Hematopoietic multipotent progenitor cell treated with erythropoietin and hydrocortisone succinate and interleukin-3 and kit ligand, for 17 days (in vitro differentiated cells): ENCODE results near the gene KCNMB2.
"Not testable (repeated sequence)": the region's sequence is repeated elsewhere in the genome, so short reads cannot be mapped to it uniquely, and the experiment has no call there.

Experiments
- DNase-seq: peaks from one replicate; pipeline ENCODE4 v3.0.0-alpha.2; 2015; ENCODE audit warnings: low spot score

KCNMB2 gene

DNA sequence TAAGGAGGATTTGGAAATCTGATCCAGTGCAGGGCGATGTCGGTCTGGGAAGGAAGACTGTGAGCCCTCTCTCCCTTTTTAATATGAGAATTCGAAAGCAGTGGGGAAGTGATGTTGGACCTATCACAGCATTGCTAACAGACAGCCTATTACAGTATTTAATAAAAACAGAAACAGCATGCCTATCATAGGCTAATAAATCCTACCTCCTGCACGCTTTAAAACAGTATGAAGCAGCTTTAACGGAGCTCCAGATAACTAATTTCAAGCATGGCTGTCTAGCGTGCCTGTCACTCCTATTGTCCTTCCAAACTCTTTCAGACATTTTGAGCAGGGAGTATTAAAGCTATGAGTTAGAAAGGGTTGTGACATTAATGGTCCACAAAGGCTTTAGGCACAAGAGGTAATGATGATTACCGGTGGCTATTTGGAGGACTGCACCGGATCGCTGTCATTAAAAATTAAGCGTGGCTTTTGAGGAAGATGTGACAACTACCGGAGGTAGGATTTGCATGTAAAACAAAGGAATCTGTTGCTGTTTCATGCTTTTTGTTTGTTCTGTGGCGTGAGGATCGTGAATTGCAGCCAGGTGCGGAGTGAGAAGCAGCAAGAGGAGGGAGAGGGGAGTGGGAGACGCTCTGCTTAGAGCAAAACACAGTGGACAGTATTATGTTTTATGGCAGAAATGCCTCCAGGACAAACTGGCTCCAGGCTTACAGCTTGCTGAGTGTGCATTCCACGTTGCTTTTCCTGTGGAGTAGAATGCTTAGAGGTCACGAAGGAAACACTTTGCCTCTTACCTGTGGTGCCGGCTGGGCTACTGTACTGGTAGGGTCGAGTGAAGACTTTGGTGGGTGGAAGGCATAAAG lies at the start of gene KCNMB2:
TSS of gene KCNMB2 (plus strand) at position 226 of the 869 bp plus-strand sequence.
- DNase-seq: no peak

DNA sequence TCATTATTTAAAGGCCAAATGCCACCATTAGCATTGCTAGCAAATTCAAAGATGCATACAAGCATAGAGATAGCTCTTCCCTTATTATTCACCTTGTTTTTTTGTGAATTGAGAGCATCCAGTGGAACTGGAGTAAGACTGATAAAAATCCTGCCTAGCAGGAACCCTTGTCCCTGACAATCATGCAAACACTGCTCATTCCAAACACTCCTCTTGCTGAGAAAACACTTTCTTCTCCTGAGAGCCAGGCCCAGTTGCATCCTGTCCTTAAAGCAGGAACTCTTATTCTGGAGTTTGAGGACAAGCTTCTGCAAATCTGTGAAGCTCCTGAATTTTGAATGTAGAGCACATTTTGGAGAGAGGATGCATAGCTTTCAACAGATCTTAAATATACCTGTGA lies 49.3 kb upstream of the KCNMB2 start:
- no peak for DNase-seq

DNA sequence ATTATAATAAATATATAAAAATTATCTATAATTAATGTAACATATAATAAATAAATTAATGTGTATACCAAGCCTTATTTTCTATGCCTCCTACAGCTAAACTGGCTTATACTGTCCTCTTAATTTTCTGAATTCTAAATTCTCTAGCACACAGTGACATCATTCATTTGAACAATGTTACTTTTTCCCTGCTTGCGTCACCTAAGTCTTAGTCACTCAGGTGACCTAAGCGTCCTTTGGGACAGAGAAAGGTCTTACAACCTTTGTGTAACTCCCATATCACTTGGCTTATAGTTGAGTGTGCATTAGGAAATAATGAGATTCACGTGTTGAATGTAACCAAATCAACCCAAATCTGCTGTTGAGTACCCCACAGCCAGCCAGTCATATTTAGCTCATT lies 48.5 kb upstream of the KCNMB2 start:
- DNase-seq: no peak

DNA sequence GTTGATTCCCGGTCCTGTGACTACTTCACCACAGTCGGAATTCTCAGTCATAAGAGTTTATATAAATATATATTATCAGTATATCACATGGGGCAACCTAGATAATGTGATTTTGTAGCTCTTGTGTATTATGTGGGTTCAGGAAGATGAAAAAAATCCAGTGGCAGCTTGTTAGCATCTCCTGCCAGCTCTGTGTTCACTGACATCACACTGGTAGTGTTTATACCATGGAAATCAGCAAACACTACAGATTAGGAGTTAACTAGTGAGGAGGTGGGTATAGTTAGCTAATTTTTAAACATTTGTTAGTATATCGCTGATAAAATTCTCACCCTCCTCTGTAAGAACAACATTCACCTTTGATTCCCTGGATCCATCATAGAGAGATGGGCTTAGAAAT lies 44.5 kb upstream of the KCNMB2 start:
- no peak for DNase-seq

DNA sequence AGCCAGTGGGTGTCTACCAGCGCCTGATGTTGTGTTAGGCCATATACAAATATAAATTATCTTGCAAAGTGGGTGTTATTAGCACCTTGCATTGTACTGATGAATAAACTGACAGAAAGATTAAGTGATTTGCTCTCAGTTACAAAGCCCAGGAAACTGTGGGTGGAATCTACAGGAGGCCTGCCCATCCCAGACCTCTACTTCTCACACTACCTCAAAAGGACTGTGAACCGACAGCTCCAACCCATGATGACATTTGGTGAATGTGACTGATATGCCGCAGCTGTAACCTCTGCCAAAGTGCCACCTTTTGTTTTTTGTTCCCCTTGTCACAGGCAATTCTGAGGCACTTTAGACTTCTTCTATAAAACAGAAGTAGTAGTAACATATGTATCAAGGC lies 43.7 kb upstream of the KCNMB2 start:
- DNase-seq: no peak

DNA sequence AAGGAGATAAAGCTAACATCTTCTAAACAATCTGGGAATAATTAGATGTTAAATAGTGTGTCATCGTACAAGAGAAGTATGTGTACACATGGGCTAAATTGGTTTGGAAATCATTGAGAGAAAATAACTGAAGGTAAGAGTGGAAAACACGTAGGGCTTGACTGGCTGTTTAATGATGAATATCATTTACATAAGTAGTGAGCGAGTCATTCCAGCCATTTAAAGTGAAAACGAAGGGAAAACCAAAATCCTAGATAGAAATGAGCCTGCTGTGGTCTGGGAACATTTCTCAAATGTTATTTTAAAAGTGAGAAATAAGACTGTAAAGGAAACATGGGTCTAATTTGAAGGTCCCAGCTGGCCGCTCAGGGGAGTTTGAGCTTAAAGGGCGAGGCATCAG lies 41.9 kb upstream of the KCNMB2 start:
- DNase-seq: no peak

DNA sequence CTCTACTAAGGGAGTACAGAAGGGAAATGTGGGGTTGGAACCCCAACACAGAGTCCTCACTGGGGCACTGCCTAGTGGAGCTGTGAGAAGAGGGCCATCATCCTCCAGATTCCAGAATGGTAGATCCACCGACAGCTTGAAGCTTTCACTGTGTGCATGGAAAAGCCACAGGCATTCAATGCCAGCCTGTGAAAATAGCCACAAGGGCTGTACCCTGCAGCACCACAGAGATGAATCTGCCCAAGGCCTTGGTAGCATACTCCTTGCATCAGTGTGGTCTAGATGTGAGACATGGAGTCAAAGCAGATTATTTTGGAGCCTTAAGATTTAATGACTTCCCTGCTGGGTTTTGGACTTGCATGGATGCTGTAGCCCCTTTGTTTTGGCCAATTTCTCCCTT lies 39.3 kb upstream of the KCNMB2 start:
- DNase-seq: no peak

DNA sequence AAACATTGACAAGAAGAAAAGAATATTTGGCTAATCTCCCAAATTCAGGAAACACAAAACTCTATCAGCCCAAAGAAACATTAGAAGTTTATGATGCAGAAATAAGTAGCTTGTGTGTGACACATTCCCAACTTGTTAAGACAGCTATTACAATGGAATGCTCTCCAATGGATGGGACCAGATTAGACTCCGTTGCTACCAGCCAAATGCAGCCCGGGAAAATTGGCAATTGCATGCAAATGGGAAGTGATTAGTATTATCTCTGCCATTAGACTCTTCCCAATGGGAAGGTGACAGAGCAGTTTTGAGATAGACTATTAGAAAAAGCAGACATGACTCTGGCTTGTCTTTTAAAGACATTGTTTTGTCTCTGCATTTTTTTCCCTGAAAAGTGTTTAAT lies 37.4 kb upstream of the KCNMB2 start:
- DNase-seq: no peak

DNA sequence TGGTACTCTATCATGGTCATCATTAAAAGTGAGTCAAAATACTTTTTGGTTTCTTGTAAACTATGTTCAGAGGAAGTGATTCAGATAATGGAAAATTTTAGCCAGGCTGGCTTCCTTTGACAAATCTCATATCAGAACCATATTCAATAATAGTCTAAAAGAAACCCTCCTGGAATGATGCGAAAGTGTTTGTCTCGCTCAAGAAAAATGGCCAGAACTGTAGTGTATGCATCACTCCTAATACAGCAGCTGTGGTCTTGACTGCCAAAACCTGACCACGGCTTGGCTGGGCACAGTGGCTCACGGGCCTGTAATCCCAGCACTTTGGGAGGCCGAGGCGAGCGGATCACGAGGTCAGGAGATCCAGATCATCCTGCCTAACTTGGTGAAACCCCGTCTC lies 35.6 kb upstream of the KCNMB2 start:
- DNase-seq: no peak

DNA sequence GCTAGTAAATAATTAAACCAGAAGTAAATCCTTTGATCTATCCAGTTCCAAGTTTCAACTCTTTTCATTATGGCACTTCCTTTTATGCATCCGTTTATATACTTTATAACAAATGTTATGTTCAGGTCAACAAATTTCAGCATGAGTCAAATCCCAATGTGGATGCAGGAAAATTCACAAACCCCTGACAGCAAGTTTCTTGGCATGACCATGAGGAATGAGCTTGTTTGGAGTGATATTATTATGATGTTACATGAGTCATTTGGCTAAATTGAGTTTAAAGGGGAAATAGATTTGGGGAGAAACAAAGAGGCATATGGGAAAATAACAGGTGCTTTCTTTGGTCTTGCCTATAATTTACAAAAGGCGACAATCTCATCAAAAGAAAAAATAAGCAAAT lies 32.1 kb upstream of the KCNMB2 start:
- no peak for DNase-seq

DNA sequence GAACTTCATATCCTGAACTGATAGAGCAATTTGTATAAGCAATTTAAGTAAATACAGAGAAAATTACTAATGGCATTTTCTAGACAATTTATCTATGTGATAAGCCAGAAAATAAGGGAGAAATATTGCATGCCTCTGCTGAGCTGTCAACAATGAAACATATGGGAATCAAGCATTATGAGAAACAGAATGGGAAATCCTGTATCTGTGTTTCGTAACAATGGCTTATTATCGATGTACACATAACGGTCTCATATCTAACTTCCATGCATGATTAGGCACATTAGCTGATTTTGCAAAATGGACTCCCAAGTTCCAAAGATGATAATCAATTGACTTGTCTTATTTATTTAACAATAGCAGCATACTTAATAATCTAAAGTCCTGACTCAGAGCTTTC lies 30.4 kb upstream of the KCNMB2 start:
- no peak for DNase-seq

DNA sequence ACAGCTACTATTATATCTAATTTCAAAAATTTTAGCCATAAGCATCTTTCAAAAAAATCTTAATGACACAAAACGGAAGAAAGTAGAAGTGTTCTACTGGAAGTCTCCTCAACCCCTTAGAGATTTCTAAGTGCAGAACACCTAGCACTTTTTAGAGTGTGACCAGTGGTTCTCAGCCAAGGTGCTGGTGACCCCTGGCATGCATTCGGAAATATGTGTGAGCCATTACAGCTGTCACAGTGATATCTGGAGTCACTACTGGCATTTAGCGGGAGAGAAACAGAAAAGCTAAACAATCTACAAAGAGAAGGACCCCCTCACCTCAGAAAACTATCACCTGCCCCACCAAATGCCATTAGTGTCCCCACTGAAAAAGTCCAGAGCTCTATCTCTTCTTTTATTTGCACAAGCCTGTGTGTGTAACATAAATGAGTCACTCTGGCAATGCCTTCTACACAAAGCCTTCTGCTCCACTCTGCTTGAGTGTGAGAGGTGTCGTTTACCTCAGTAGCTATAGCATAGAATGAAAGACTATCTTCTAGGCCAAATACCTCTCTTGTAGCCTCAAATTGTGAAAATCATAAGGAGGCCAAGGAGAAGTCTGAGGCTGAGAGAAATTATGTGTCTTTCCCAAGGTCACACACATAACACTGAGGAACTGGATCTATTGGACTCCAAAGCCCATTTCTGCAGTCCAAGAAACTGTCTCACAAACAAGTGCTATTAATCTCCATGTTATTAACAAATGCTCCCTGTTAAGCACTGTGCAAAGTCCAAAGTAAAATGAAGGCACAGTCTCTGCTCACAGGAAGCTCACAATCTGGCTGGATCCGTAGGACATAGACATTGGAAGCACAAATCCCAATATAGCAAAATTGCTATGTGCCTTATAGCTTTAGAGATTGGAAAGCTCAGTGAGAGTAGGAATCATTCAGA lies 28.5 kb upstream of the KCNMB2 start:
- DNase-seq: no peak

DNA sequence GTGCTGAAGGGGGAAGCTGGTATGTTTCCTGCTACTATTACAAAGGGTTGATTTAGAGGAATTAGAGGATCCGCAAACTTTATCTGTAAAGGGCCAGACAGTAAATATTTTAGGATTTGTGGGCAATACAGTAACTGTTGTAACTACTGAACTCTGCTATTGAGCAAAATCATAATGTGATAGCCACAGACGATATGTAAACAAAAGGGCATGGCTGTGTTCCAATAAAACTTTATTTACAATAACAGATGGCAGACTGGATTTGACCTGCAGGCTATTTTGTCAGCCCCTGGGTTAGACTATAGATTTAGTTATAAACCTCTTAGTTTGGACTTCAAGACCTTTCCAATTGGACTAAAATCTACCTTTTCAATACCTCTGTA lies 27.8 kb upstream of the KCNMB2 start:
- no peak for DNase-seq

DNA sequence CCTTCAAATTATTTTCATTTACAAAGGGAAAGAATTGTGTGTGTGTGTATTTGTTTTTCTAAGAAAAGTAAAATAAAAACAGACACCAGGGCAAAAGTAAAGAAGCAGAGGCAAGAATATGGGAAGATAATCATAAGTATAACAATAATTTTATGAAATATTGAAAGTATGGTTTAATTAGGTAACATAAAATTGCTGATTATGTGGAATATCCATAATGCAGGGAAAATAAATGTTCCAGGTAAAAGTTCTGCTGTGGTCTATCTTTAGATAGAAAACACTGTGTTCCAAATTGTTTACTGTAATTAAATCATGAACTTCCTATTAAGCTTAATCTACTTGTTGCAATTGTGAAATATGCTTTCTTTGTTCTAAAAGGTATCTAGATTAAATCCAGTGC lies 25.7 kb upstream of the KCNMB2 start:
- DNase-seq: no peak

DNA sequence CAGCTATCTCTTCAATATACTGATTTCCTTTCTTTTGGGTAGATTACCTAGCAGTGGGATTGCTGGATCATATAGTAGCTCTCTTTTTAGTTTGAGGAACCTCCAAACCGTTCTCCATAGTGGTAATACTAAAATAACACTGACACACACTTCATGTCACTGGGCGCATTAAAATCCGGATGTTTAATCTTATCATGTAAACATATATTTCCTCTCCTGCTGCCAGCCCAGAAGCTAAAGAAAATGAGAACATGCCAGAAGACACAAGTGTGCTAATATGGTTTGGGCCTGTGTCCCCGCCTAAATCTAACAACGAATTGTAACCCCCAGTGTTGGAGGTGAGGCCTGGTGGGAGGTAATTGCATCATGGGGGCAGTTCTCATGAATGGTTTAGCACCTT lies 23.6 kb upstream of the KCNMB2 start:
- DNase-seq: no peak

DNA sequence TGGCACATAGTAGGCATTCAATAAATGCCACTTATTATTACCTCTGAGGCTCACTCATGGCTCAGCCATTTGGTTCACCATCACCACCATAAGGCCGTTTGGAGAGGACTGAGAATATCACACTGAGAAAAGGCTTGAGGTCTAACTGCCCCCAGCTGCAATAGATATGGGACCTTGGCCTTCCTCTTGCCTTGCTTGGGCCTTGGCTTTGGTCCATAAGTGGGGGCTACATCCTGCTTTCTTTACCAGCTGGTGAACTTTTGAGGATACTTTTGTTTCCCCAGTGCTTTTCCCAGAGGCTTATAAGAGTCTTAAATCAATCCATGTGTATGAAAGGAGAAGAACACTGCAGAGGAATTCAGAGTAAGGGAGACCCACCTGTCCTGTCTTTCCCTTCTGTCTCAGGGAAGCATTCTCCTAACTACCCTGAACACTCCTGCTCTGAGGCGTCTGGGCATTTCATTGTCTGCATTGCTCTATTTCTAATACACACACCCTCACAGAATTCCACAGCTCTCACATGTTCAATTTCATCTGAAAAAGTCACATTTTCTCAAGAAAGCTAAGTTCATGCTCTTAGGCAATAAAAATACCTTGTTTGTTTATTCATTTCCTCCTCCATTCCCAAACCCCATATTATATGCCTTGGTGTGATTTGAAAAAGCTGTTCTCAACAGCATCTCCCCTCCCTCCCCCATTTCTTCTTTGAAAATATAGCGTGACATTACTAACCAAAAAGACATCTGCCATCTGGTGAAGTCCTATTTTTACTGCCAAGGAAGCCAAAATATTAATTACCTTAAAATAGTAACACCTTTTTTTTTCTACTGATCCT lies 22.5 kb upstream of the KCNMB2 start:
- DNase-seq: no peak

DNA sequence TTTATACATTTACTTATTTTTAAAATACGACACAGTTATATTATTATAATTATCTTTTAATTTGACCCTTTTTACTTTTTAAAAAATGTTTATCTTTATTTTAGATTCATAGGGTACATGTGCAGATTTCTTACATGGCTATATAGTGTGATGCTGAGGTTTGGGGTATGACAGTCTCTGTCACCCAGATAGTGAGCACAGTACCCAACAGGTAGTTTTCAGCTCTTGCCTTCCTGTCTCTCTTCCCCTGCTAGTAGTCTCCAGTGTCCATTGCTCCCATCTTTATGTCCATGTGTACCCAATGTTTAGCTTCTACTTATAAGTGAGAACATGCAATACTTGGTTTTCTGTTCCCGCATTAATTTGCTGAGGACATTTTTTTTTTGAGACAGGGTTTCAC lies 21.8 kb upstream of the KCNMB2 start:
- DNase-seq: no peak

DNA sequence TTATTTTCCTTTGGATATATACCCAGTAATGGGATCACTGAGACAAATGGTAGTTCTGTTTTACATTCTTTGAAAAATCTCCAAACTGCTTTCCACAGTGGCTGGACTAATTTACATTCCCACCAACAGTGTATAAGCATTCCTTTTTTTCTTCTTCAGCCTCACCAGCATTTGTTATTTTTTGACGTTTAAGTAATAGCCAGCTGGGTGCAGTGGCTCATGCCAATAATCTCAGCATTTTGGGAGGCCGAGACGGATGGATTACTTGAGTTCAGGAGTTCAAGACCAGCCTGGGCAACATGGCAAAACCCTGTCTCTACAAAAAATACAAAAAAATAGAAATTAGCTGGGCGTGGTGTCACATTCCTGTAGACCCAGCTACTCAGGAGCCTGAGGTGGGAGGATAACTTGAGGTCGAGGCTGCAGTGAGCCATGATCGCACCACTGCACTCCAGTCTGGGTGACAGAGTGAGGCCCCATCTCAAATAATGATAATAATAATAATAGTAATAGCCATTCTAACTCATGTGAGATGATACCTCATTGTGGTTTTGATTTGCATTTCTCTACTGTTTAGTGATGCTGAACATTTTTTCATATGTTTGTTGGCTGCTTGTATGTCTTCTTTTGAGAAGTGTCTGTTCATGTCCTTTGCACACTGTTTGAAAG lies 21.0 kb upstream of the KCNMB2 start:
- DNase-seq: not testable (repeated sequence)

DNA sequence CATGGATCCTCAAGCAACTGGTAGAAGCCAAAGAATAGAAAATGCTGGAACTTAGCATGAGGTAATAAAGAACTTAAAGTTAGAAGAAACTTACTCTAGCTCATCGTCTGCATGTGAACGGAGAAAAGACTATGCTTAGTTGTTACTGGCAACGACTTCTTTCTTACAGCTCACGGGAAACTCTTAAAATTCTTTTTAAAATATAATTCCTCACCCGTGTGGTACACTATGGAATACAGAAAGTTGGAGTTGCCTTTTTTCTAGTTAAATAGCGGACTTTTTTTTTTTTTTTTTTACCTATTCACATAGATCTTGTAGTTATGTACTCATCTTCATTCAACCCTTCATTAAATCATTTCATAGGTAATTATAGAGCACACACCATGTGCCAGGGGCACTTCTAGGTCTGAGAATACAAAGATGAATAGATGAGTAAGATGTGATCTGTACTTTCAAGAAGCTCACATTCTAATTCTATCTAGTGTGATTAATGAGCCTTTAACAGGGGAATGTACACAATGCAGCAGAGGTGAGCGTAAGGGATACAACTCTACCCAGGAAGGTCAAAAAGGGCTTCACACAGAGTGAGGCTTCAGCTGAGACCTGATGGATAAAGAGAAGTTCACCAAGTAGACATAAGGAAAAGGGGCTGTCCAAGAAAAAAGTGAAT lies 18.4 kb upstream of the KCNMB2 start:
- no peak for DNase-seq

DNA sequence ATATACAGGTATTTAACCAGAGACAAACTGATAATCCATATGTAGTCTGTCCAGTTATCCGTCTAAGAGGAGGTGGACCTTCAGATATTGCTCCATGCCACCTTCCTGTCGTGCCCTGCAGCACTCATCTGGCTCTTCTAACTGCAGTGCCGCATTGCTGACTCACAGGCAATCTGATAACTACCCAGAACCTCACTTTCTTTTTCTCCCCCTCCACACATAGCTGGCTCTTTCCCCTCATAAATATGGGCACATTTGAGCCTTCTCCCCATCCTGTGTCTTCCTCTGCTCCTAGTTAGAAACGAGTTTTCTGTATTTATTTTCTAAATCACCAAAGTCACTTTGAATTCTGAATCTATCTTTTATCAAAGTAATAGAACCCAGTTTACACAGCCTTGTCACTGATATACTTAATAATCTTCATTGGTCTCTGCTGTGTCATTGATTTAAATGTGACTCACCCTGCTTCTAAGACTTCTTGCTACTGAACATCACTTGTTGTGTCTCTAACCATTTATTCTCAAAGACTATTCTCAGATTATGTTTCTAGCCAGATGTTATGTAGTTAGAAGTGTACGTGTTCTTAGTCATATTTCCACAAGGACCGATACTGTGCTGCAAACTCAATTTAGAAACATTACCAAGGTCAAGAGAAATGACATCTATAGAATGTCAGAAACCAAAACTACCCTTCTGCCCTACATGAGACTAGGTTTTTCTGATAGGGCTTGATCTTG lies 17.4 kb upstream of the KCNMB2 start:
- no peak for DNase-seq
